MM.1S (cell line): ENCODE measurements around the gene DENND1C.

Source experiments
- DNase-seq: peaks from one replicate; pipeline ENCODE4 v3.0.0-alpha.2; 2015
- H2AFZ ChIP-seq: fragments of 300-600 bp; sonication (generic); 2 replicates; pipeline ENCODE4 v1.6.0; 2016; ENCODE audit warnings: antibody characterized with exemption, low read length
- H3F3A ChIP-seq: fragments of 300-600 bp; sonication (generic); 2 replicates; pipeline ENCODE4 v1.6.1; 2016; ENCODE audit warnings: mild to moderate bottlenecking, antibody characterized with exemption, low read length, moderate library complexity, mixed read lengths; ENCODE audit not compliant: insufficient read depth
- H3K27ac ChIP-seq: fragments of 300-600 bp; sonication (generic); 2 replicates; pipeline ENCODE4 v1.5.1; 2016; ENCODE audit warnings: mild to moderate bottlenecking, low read length
- H3K27me3 ChIP-seq: fragments of 300-600 bp; sonication (generic); replicated peaks from 2 replicates; pipeline ENCODE4 v1.6.0; 2016; ENCODE audit warnings: low read length; ENCODE audit not compliant: insufficient read depth
- H3K36me3 ChIP-seq: fragments of 300-600 bp; sonication (generic); replicated peaks from 2 replicates; pipeline ENCODE4 v1.6.1; 2016; ENCODE audit warnings: mild to moderate bottlenecking, low read length, mixed read lengths; ENCODE audit not compliant: insufficient read depth
- H3K4me1 ChIP-seq: fragments of 300-600 bp; sonication (generic); 2 replicates; pipeline ENCODE4 v1.6.1; 2016; ENCODE audit warnings: low read length, mixed read lengths
- H3K4me2 ChIP-seq: fragments of 300-600 bp; sonication (generic); 2 replicates; pipeline ENCODE4 v1.6.0; 2016; ENCODE audit warnings: low read depth, low read length
- H3K4me3 ChIP-seq: fragments of 300-600 bp; sonication (generic); 2 replicates; pipeline ENCODE4 v1.5.1; 2016; ENCODE audit warnings: low read length, mixed read lengths
- H3K79me2 ChIP-seq: fragments of 300-600 bp; sonication (generic); 2 replicates; pipeline ENCODE4 v1.6.1; 2016; ENCODE audit warnings: mixed run types, low read length, mixed read lengths
- H3K9ac ChIP-seq: fragments of 300-600 bp; sonication (generic); 2 replicates; pipeline ENCODE4 v1.6.1; 2016; ENCODE audit warnings: low read length, mixed read lengths
- H3K9me2 ChIP-seq: fragments of 300-600 bp; sonication (generic); replicated peaks from 2 replicates; pipeline ENCODE4 v1.6.1; 2016; ENCODE audit warnings: mild to moderate bottlenecking, low read length, mixed read lengths; ENCODE audit not compliant: insufficient read depth
- H3K9me3 ChIP-seq: fragments of 300-600 bp; sonication (generic); replicated peaks from 2 replicates; pipeline ENCODE4 v1.6.1; 2016; ENCODE audit warnings: mild to moderate bottlenecking, low read length, mixed read lengths; ENCODE audit not compliant: insufficient read depth
- H4K20me1 ChIP-seq: fragments of 300-600 bp; sonication (generic); 2 replicates; pipeline ENCODE4 v1.6.1; 2016; ENCODE audit warnings: mild to moderate bottlenecking, low read length, moderate library complexity, mixed read lengths; ENCODE audit not compliant: insufficient read depth
- EZH2 ChIP-seq: fragments of 300-600 bp; sonication (generic); optimal IDR thresholded peaks from 2 replicates; pipeline ENCODE3; 2017; ENCODE audit warnings: low read depth, mild to moderate bottlenecking, antibody characterized with exemption, low read length, mixed read lengths
- EZH2phosphoT487 ChIP-seq: fragments of 300-600 bp; sonication (generic); IDR thresholded peaks from 2 replicates; pipeline ENCODE4 v1.6.1; 2018; ENCODE audit warnings: antibody characterized with exemption, low read length
- TF ChIP-seq, protein P1 (sequence below): fragments of 300-600 bp; sonication (generic); IDR thresholded peaks from 2 replicates; pipeline ENCODE4 v1.5.1; 2016; ENCODE audit warnings: antibody characterized with exemption, low read length, mixed read lengths

Gene DENND1C

DNA sequence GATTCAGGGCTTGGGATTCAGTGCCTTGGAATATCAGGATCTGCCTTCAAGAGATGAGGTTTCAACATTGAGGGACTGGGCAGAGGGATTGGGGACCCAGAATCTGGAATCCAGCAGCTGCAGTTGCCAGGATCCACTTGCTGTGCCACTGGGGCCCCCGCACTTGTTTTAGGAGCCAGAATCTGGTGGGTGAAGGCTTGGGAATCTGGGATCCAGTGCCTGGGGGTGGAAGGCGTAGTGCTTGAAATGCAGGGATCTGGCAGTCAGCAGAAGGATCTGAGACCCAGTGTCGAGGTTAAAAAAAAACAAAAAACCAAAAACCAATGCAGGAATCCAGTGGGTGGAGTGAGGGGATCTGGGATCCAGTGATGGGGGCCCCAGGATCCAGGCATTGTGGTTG lies 40.7 kb downstream of the DENND1C start:
- H3K36me3 ChIP-seq: no peaks in the 10 kb centered on the region
- H4K20me1 ChIP-seq: no peaks in the 10 kb centered on the region
- H3K27ac ChIP-seq: no peak overlapping the region
- no peak overlapping the region for H3K4me3 ChIP-seq
- H3K9me2 ChIP-seq: no peaks in the 10 kb centered on the region
- no peak overlapping the region for H3K4me2 ChIP-seq
- peaks cover 15% of the 10 kb centered on the region for H3K27me3 ChIP-seq
- H3K79me2 ChIP-seq: no peaks in the 10 kb centered on the region
- no peaks in the 10 kb centered on the region for H3K4me1 ChIP-seq
- no peak for TF ChIP-seq EZH2
- TF ChIP-seq EZH2phosphoT487: no peak
- TF ChIP-seq, protein P1, sequence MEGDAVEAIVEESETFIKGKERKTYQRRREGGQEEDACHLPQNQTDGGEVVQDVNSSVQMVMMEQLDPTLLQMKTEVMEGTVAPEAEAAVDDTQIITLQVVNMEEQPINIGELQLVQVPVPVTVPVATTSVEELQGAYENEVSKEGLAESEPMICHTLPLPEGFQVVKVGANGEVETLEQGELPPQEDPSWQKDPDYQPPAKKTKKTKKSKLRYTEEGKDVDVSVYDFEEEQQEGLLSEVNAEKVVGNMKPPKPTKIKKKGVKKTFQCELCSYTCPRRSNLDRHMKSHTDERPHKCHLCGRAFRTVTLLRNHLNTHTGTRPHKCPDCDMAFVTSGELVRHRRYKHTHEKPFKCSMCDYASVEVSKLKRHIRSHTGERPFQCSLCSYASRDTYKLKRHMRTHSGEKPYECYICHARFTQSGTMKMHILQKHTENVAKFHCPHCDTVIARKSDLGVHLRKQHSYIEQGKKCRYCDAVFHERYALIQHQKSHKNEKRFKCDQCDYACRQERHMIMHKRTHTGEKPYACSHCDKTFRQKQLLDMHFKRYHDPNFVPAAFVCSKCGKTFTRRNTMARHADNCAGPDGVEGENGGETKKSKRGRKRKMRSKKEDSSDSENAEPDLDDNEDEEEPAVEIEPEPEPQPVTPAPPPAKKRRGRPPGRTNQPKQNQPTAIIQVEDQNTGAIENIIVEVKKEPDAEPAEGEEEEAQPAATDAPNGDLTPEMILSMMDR: no peak
- no peak for DNase-seq
- H3F3A ChIP-seq: no peaks in the 10 kb centered on the region
- no peak overlapping the region for H3K9ac ChIP-seq
- H3K9me3 ChIP-seq: no peaks in the 10 kb centered on the region
- no peak overlapping the region for H2AFZ ChIP-seq

DNA sequence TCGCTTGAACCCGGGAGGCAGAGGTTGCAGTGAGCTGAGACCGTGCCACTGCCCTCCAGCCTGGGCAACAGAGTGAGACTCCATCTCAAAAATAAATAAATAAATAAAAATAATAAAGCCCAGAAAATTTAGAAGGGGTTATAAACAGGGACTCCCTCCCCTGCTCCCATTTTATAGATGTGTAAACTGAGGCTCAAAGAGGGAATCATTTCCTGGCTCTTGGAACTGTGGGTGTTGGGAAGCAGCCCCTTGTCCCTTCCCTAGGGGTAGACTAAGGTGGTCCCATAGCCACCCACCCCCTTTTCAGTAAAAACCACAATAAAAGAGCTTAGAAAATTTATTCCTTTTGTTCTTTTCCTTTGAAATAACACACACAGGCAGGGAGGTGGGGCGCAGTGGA lies 41.8 kb downstream of the DENND1C start:
- no peaks in the 10 kb centered on the region for H3K9me3 ChIP-seq
- no peak overlapping the region for H3K9ac ChIP-seq
- TF ChIP-seq EZH2phosphoT487 (no peak), EZH2 (no peak)
- TF ChIP-seq, protein P1: no peak
- H3K4me1 ChIP-seq: no peaks in the 10 kb centered on the region
- no peak overlapping the region for H3K4me2 ChIP-seq
- no peaks in the 10 kb centered on the region for H3F3A ChIP-seq
- H3K4me3 ChIP-seq: no peak overlapping the region
- H3K27me3 ChIP-seq: peaks cover 15% of the 10 kb centered on the region
- H3K36me3 ChIP-seq: no peaks in the 10 kb centered on the region
- no peaks in the 10 kb centered on the region for H4K20me1 ChIP-seq
- no peak overlapping the region for H3K27ac ChIP-seq
- H3K9me2 ChIP-seq: no peaks in the 10 kb centered on the region
- H2AFZ ChIP-seq: no peak overlapping the region
- DNase-seq: no peak
- no peaks in the 10 kb centered on the region for H3K79me2 ChIP-seq

DNA sequence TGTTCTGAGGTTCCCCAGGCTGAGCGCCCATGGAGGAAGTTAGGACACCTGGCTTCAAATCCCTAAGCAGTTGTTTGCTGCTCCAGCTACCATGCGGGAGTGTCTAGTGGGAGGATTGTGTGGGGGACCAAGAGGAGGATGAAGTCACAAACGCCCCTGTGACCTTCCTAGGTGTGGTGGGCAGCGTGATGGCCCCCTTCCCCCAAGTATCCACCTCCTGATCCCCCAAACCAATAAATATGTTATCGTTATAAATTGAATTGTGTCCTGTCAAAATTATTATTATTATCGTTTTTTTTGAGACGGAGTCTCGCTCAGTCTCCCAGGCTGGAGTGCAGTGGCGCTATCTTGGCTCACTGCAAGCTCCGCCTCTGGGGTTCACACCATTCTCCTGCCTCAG lies 47.9 kb downstream of the DENND1C start, which contains the start of gene SLC25A41:
Gene SLC25A41 (minus strand): TSS at position 101 of the 400 bp plus-strand sequence. CDS start 70 bp downstream, at position 31.
- Histone ChIP-seq H3K36me3 (no peaks in the 10 kb centered on the region), H3F3A (no peaks in the 10 kb centered on the region)

More for the DNA sequence above, 47.9 kb downstream of the DENND1C start, which contains the start of gene SLC25A41:
- H3K27me3 ChIP-seq: peaks cover 18% of the 10 kb centered on the region; the same call in 1 of the 2 replicates
- no peaks in the 10 kb centered on the region for H4K20me1 ChIP-seq
- H3K4me1 ChIP-seq: no peaks in the 10 kb centered on the region
- no peaks in the 10 kb centered on the region for H3K9me2 ChIP-seq
- H3K27ac ChIP-seq: no peak within 1 kb of the TSS
- TF ChIP-seq EZH2phosphoT487 (no peak), EZH2 (no peak)
- TF ChIP-seq, protein P1: no peak
- no peaks in the 10 kb centered on the region for H3K79me2 ChIP-seq
- DNase-seq: no peak
- H2AFZ ChIP-seq: no peak within 1 kb of the TSS
- H3K4me3 ChIP-seq: no peak within 1 kb of the TSS
- no peak within 1 kb of the TSS for H3K4me2 ChIP-seq
- no peak within 1 kb of the TSS for H3K9ac ChIP-seq
- H3K9me3 ChIP-seq: no peaks in the 10 kb centered on the region
